HFFc6 (cell line): ENCODE data around the gene SLC39A9. TPM values are rescaled to one million over a fixed set of nuclear protein-coding genes. Genes with fewer than 3 reads are reported as not detected.

Source experiments
- DNase-seq: peaks from one replicate; pipeline ENCODE4 v3.0.0-alpha.2; 2018
- H3K27ac Mint-ChIP-seq: 2 replicates; pipeline ENCODE4 v1.8.0; 2020; ENCODE audit warnings: mild to moderate bottlenecking, mixed read lengths
- H3K27me3 Mint-ChIP-seq: 2 replicates; pipeline ENCODE4 v1.8.0; 2021; ENCODE audit warnings: mild to moderate bottlenecking, moderate library complexity, mixed read lengths; ENCODE audit not compliant: insufficient read depth
- H3K36me3 Mint-ChIP-seq: 2 replicates; pipeline ENCODE4 v1.8.0; 2021; ENCODE audit warnings: low read depth, mixed read lengths
- H3K4me1 Mint-ChIP-seq: 2 replicates; pipeline ENCODE4 v1.8.0; 2020; ENCODE audit warnings: low read depth, mixed read lengths
- H3K4me3 Mint-ChIP-seq: 2 replicates; pipeline ENCODE4 v1.8.0; 2020; ENCODE audit warnings: mild to moderate bottlenecking, moderate library complexity, mixed read lengths
- H3K9me3 Mint-ChIP-seq: 2 replicates; pipeline ENCODE4 v1.8.0; 2020; ENCODE audit warnings: mild to moderate bottlenecking, mixed read lengths
- total RNA-seq, 6 experiments: library from RNA; stranded (reverse); fragmentation: NEBNext Ultra II Directional; extraction: Animal tissue kit (Norgen Biotek cat#: 25700); gene quantifications; 2 replicates in 1 of 6; 3 replicates in 5 of 6; pipeline ENCODE4 v1.2.3, GENCODE V29; 2021
- TF ChIP-seq, protein P1 (sequence below): fragments of 200-600 bp; sonication (generic); IDR thresholded peaks from 2 replicates; pipeline ENCODE4 v1.5.0; 2021; ENCODE audit warnings: antibody characterized with exemption, mild to moderate bottlenecking

SLC39A9 gene
- total RNA-seq, 6 experiments from 2014 or later = 58.8 to 88.5 (median 73.3) TPM

DNA sequence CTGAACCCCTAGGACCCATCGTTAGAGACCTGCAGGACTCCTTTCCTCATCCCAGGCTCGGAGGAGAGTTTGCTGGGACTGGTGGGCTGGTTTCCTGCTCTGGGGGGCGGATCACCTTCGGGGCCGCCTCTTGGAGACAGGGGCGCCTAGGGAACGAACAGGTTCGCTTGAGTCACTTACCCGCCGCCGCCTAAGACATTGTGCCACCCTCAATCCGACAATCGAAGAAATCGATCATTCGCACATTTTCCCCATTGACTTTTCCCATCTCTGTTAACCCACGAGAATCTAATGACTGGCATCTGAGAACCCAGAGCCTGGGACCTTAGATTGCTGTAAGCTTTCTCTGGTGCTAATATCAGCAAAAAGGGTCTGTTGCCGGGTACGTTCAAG, 322 bp downstream of the SLC39A9 start:
- TF ChIP-seq, protein P1, sequence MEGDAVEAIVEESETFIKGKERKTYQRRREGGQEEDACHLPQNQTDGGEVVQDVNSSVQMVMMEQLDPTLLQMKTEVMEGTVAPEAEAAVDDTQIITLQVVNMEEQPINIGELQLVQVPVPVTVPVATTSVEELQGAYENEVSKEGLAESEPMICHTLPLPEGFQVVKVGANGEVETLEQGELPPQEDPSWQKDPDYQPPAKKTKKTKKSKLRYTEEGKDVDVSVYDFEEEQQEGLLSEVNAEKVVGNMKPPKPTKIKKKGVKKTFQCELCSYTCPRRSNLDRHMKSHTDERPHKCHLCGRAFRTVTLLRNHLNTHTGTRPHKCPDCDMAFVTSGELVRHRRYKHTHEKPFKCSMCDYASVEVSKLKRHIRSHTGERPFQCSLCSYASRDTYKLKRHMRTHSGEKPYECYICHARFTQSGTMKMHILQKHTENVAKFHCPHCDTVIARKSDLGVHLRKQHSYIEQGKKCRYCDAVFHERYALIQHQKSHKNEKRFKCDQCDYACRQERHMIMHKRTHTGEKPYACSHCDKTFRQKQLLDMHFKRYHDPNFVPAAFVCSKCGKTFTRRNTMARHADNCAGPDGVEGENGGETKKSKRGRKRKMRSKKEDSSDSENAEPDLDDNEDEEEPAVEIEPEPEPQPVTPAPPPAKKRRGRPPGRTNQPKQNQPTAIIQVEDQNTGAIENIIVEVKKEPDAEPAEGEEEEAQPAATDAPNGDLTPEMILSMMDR = no peak
- Mint-ChIP-seq H3K4me1 (peaks cover 48% of the 10 kb centered on the region), H3K9me3 (no peaks in the 10 kb centered on the region; the same call in 1 of the 2 replicates), H3K36me3 (peaks cover 37% of the 10 kb centered on the region), H3K4me3 (peak overlapping the region; percentile 96), H3K27me3 (no peaks in the 10 kb centered on the region; the same call in 1 of the 2 replicates), H3K27ac (peak overlapping the region; percentile 99)
- DNase-seq = no peak

DNA sequence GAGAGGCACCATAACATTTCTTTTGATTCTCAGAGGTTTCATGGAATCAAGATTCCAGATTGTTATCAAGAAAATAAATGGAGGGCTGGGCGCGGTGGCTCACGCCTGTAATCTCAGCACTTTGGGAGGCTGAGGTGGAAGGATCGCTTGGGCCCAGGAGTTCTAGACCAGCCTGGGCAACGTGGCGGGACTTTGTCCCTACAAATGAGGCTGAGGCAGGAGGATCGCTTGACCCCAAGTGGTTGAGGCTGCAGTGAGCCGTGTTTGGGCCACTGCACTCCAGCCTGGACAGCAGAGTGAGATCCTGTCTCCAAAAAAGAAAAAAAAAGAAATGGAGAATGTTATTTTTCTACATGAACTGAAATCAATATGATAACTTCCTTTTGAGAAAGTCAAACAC, 1.3 kb downstream of the SLC39A9 start:
- Mint-ChIP-seq H3K9me3 (no peaks in the 10 kb centered on the region; the same call in 1 of the 2 replicates), H3K27ac (peak overlapping the region; percentile 99; the same call in 1 of the 2 replicates), H3K4me3 (peak overlapping the region; percentile 96), H3K4me1 (peaks cover 48% of the 10 kb centered on the region), H3K36me3 (peaks cover 38% of the 10 kb centered on the region), H3K27me3 (no peaks in the 10 kb centered on the region; the same call in 1 of the 2 replicates)
- DNase-seq = no peak
- TF ChIP-seq, protein P1 = no peak

DNA sequence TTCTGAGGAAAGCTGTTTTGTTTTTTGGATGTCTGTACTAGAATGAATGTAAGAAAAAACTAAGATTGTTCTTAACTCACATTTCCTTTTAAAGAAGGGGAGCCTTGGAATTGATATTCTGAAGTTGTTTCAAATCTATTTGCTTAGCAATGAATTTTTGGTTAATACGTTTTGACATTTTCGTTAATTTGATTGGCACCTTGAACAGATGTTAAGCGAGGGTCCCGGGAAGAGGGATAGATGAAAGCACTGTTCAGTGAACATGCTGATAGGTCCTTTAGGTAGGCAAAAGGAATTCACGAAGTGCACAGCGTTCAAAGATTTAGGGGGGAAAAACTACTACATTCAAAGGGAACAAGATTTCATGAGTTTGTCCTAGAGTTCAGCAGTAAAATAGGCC, 1.7 kb downstream of the SLC39A9 start:
- TF ChIP-seq, protein P1 = no peak
- DNase-seq = no peak
- Mint-ChIP-seq H3K9me3 (no peaks in the 10 kb centered on the region; the same call in 1 of the 2 replicates), H3K4me1 (peaks cover 48% of the 10 kb centered on the region), H3K27ac (peak overlapping the region; percentile 24; the same call in 1 of the 2 replicates), H3K27me3 (no peaks in the 10 kb centered on the region; the same call in 1 of the 2 replicates), H3K4me3 (peak overlapping the region; percentile 96), H3K36me3 (peaks cover 36% of the 10 kb centered on the region)

DNA sequence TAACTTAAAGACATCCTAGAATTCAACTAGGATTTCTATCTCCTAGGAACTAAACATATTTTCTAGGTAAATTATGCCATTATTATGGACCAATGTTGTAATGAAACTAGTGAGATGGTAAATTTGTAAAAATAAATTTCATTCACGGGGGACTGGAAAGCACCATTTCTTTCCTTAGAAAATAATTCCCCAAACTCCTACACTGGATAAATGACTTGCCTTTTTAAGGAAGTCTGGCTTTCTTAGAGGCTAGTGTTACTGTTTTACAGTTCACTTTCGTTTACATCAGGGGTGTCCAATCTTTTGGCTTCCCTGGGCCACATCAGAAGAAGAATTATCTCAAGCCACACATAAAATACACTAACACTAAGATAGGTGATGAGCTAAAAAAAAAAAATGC, 3.3 kb downstream of the SLC39A9 start:
- peak overlapping the region; percentile 44 for H3K4me3 Mint-ChIP-seq
- H3K27ac Mint-ChIP-seq = no peak overlapping the region
- TF ChIP-seq, protein P1 = no peak
- no peaks in the 10 kb centered on the region; the same call in 1 of the 2 replicates for H3K27me3 Mint-ChIP-seq
- peaks cover 30% of the 10 kb centered on the region for H3K36me3 Mint-ChIP-seq
- H3K9me3 Mint-ChIP-seq = no peaks in the 10 kb centered on the region; the same call in 1 of the 2 replicates
- no peak for DNase-seq
- H3K4me1 Mint-ChIP-seq = peaks cover 35% of the 10 kb centered on the region

DNA sequence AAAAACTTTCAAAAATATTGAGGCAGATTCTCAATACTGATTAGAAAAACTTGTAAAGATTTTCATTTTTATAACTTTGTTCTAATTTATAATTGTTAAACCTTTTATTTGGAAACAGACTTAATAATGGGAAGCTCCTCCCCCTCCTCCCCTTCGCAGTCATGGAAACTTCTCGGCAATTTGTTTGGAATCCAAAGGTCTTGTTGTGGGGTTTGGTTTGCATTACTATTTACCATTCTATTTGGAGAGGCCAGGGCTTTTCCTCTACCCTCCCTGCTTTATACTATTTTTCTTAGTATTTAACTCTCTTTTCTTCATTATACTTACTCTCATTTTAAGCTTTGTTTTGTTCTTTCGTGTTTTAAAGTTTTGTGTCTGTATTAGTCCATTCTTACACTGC, 6.0 kb downstream of the SLC39A9 start:
- Mint-ChIP-seq H3K36me3 (peaks cover 20% of the 10 kb centered on the region), H3K4me1 (peaks cover 26% of the 10 kb centered on the region), H3K4me3 (no peak overlapping the region), H3K9me3 (no peaks in the 10 kb centered on the region), H3K27me3 (no peaks in the 10 kb centered on the region; the same call in 1 of the 2 replicates), H3K27ac (no peak overlapping the region)
- TF ChIP-seq, protein P1 = no peak
- DNase-seq = no peak
